Activated CD4-positive, alpha-beta T cell treated with anti-CD3 and anti-CD28 coated beads for 48 hours (primary cell): ENCODE results near the gene RYK.
"Not testable (repeated sequence)": the region's sequence is repeated elsewhere in the genome, so short reads cannot be mapped to it uniquely, and the experiment has no call there.

Experiments used
- DNase-seq: peaks from one replicate; pipeline ENCODE4 v3.0.0-alpha.2; 2020

The RYK gene

GRCh38 chr3:134253475-134254226, 3.0 kb upstream of the RYK start:
- no peak for DNase-seq

- DNase-seq: no peak
These were observed 2.1 kb upstream of the RYK start for GRCh38 chr3:134252766-134253165.

DNA sequence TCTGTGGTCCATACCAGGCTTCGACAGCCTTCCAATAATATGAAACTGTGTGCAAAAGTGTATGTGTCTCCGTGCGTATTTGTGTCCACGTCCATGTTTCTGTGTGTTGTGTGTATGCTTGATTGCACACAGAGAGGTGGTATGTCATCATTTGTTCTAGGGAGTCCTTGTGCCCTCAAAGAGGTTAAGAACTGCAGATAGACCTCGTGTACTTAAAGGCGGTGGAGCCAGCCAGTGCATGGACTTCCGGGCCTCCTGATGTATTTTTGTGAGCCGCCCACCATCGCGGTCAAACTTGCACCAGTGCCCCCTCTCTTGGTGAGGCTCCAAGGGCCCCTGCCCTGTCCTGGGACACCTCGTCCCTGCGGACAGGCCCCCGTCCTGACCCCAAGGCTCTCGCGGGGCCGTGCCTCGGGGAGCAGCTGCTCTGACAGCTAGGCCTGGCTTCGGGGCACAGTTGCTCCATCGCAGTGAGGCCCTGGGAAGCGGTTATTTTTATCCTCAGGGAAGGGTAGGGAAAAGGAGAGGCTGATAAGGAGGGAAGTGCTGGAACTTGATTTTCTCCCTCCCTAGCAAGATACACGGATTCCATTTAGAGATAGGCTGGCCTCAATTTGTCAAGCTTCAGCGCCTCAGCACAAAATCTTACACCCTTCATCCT, 1.2 kb upstream of the RYK start:
- no peak for DNase-seq

- peak; percentile 52 for DNase-seq
These were observed 533 bp downstream of the RYK start for GRCh38 chr3:134249935-134250716.

GRCh38 chr3:134249296-134249841, 1.3 kb downstream of the RYK start:
- no peak for DNase-seq

- DNase-seq: no peak
These were observed 5.7 kb downstream of the RYK start for GRCh38 chr3:134244921-134245320.

GRCh38 chr3:134242649-134243617, 7.7 kb downstream of the RYK start:
- DNase-seq: no peak

GRCh38 chr3:134239538-134239937, 11.1 kb downstream of the RYK start:
- DNase-seq: no peak

DNA sequence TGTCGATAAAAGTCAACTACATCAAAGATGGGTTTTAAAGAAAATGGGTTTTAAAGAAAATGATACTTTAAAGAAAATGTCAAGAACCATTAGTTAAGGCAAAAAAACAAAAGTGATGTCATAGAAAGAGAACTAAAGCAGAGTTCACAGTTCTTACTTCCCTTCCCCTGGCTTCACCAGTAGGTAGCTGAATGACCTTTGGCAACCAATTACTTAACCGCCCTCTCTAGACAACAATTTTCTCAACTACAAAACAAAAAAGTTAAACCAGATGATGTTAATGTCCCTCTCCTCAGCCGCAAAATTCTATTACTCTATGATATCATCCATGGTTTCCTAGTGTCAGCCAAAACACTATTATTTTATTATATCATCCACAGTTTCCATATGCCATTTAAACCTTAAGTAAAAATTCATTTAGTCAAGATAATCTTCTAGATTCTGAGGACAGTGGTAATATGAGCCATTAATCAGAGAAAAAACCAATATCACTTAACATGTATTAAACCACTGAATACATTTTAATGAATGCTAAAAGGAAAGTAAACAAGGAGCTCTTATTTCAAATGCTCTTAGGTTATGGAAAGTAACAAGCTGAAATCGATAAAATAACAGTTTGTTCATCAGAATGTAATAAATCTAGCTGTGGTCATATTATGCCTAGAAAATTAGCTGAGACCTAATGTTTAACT, 13.1 kb downstream of the RYK start:
- DNase-seq: no peak

- DNase-seq: no peak
These were observed 14.0 kb downstream of the RYK start for GRCh38 chr3:134236505-134237170.

DNA sequence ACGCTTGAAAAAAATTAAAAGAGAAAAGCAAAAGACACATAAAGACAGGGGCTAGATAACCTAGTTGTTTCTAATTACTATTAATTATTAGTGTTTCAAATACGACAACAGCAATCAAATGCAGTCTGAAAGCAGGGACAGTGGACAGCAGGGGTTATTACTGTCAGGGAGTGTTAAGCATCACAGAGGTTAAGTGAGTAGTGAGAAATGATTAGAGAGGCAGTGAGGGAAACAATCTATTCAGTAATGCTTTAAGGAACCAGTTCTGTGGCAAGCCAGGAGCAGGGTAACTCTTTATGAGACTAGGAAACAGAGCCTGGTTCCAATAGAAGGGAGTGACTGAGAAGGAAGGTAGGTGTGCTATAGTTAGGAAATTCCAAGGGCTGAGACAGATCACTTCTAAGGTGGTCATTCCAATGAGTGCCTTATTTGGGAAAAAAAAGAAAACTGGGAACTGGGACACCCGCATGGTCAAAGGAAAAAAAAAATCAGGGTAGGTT, 15.0 kb downstream of the RYK start:
- no peak for DNase-seq

DNA sequence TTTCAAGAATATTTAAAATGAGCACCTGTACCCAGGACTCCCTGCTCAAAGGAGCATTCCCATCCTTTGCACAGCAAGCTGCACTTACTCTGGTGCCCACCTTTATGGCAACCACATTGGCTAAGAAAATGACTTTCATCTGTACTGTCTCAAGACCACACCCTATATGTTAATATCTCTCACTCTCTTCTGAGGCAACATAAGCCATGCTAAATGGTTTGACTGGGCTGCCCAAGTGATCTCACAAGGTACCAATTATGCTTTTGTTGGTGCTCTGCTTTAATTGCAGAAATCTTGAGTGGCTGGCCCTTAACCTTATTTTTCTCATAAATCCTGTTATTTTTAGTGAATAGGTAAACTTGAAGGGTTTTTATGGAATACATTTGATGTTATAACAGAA, 17.7 kb downstream of the RYK start:
- DNase-seq: no peak

DNA sequence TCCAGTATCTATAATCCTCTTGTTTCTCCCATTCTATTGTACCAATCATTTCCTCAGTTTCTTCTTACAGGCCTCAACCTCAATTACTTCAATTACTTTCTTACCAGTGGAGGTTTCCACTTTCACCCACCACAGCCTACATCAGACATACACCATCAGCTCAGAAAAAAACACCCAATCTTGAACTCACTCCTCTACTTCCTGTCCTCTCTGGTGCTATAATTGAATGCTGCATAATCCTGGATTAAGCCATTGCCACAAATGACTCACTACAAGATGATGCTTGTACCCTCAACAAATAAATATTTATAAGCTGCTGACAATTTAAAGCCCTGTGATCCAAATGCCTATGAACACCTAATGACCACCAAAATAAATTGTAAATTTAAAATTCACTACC, 18.5 kb downstream of the RYK start:
- DNase-seq: no peak

DNA sequence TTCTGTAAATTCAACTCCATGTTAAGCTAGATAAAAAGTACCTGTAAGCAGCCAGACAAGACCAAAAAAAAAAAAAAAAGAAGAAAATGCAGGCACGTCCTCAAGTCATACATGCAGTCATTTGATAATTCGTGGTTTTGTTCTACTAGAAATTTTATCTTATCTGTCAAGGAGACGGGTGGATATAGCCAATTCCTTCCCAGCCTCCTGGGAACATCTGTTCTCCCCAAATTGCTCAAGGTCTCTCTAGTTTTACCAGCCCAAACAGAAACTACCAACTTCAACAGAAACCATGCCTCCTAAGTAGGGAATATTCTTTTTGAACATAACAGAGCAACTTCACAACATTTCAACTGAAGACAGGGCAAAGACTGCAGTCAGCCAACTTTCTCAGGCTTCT, 19.5 kb downstream of the RYK start:
- DNase-seq: no peak

DNA sequence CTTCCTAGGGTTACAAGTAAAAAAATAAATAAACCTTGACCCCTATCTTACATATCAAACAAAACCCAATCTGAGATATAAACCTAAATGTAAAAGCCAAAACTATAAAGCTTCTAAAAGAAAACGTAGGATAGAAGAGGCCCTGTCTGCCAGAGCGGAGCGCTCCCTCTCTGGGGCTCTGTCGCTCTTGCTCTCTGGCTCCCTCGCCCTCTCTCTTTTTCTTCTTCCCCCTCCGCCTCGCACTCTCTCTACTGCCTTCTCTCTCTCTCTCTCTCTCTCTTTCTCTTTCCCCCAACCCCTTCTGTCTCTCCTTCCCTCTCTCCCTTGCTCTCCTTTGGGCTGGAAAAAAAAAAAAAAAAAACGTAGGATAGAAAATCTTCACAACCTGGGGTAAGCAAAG, 21.6 kb downstream of the RYK start:
- no peak for DNase-seq

DNA sequence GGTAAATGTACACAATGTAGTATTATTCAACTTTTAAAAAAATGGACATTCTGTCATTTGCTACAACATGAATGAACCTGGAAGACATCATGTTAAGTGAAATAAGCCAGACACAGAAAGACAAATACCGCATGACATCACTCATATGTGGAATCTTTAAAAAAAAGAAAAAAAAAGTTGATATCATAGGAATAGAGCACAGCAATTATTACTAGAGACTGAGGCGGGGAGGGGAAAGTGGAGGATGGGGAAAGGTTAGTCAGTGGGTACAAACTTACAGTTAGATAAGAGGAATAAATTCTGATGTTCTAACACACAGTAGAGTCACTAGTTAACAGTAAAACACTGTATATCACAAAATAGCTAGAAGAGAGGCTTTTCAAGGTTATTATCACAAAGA, 22.2 kb downstream of the RYK start:
- no peak for DNase-seq

DNA sequence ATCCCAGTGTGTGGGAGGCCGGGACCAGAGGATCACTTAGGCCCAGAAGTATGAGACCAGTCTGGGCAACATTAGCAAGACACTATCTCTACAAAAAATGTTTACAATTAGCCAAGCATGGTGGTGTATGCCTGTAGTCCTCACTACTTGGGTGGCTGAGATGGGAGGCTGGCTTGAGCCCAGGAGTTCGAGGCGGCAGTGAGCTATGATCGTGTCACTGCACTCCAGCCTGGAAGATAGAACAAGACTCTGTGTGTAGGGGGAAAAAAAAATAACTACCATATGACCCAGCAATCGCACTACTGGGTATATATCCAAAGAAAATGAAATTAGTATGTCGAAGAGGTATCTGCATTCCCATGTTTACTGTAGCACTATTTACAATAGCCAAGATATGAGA, 22.6 kb downstream of the RYK start:
- no peak for DNase-seq

GRCh38 chr3:134224796-134225156, 25.9 kb downstream of the RYK start:
- DNase-seq: not testable (repeated sequence)

DNA sequence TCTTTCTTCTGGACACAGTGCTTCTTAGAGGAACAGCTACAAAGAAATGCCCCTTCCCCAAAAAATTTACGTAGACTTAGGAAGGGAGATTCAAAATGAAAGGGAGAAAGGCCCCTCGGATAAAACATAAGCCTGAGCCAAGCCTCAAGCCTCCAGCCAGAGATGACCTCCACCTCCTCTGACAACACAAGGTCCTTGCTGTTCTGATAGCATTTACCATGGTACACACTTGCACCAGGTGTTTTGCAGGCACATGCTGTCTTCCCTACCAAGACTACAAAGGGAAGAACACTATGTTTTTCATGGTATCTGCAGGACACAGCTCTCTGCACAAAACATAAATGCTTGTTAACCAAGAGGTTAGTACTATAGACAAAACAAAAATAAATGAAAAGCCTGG, 27.8 kb downstream of the RYK start:
- no peak for DNase-seq

GRCh38 chr3:134216851-134217250, 33.8 kb downstream of the RYK start:
- no peak for DNase-seq

DNA sequence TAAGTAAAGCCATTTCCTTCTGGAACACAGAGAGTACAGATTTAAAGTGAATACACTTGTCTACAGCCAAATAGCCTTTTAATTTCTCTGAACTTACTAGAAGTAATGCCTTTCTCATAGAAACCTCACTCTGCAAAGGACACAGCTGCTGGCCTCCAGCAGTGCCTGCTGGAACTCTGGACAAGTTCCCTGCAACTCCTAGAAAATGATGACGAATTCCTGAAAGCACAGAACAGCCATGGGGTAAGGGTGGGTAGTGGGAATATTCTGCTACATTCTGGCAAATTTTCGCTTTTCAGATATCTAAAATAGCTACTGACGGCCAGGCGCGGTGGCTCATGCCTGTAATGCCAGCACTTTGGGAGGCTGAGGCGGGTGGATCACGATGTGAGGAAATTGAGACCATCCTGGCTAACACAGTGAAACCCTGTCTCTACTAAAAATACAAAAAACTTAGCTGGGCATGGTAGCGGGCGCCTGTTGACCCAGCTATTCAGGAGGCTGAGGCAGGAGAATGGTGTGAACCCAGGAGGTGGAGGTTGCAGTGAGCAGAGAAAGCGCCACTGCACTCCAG, 34.4 kb downstream of the RYK start:
- no peak for DNase-seq
